ENCODE measurements around the gene CPSF7.

- TF ChIP-seq EZH2phosphoT487 (IDR thresholded peaks at IDR 0.05; ENCODE audit: insufficient read depth, low read depth) (no peak), EZH2 (IDR thresholded peaks at IDR 0.05; ENCODE audit: insufficient read depth, poor library complexity, severe bottlenecking) (no peak)
These were observed 67.8 kb downstream of the CPSF7 start, which contains the start of the genes CYB561A3 and TMEM138 for GRCh38 chr11:61361741-61362541.
